Measurements from ENCODE around the gene CLDN20. TPM values are rescaled to one million over a fixed set of nuclear protein-coding genes. Genes with fewer than 3 reads are reported as not detected.
A peak's percentile ranks its signal among the peaks of the same experiment; 100 is the strongest.

The CLDN20 gene
- total and polyA plus RNA-seq, 2 donors (not counting 3 experiments of a cell fraction or from before 2014, with no cell fraction given) = not detected

GRCh38 chr6:155272353-155273232, 8.8 kb downstream of the CLDN20 start:
- H3K27ac ChIP-seq (ENCODE audit: insufficient read depth, low read depth, low read length) = peak overlapping the region; percentile 97
- H3K4me3 ChIP-seq (replicated peaks in 1 of 3; ENCODE audit: insufficient read depth in 1 of 3, low read depth in 1 of 3, low read length in 3 of 3) = no peak overlapping the region
- ChIA-PET POLR2A (no interaction called here), CTCF (interaction anchor here (0.8 to 1.7 kb wide), 3 partner anchors 26 to 345 kb away, joined by 3 read pairs; no protein-coding TSS in a partner anchor)
- H3K9me1 ChIP-seq (replicated peaks; ENCODE audit: control insufficient read depth, extremely low read depth, insufficient read depth, low read length) = no peaks in the 10 kb centered on the region
- H3K4me2 ChIP-seq (ENCODE audit: insufficient read depth, low read length) = peak overlapping the region; percentile 48
- H3K79me2 ChIP-seq (ENCODE audit: control insufficient read depth, insufficient read depth, low read length) = peaks cover 19% of the 10 kb centered on the region
- H3K4me1 ChIP-seq (ENCODE audit: control insufficient read depth, extremely low read depth, insufficient read depth, low read length) = peaks cover 36% of the 10 kb centered on the region
- DNase-seq (ENCODE audit: low read depth, low spot score) (no peak), FAIRE-seq (no peak)
- BruUV-seq (replicated peaks) = TSS peak; percentile 32
- dilution Hi-C loops (cut with MboI; ENCODE audit: extremely low pct_ligation_motif_present, low sequenced_read_pairs) = no loop called here
- H2AFZ ChIP-seq (ENCODE audit: low read depth, low read length) = no peak overlapping the region
- no peaks in the 10 kb centered on the region for H3K9me3 ChIP-seq (replicated peaks; ENCODE audit: control insufficient read depth, insufficient read depth, low read length)
- TF ChIP-seq MYC (IDR thresholded peaks at IDR 0.05; ENCODE audit: low read depth, low read length) (no peak), POLR2A (IDR thresholded peaks at IDR 0.05; ENCODE audit: low read depth, low read length) (no peak)
- intact Hi-C loops (cut with micrococcal nuclease) = loop anchor here (1.0 kb wide), 2 partner anchors 42 to 83 kb away; partner anchors contain the start of gene TFB1M
- no peaks in the 10 kb centered on the region for H4K20me1 ChIP-seq (replicated peaks; ENCODE audit: control insufficient read depth, extremely low read depth, insufficient read depth, low read length)
- no peaks in the 10 kb centered on the region for H3K27me3 ChIP-seq (ENCODE audit: control insufficient read depth in 2 of 2, insufficient read depth in 2 of 2, low read length in 2 of 2)
- peak overlapping the region; percentile 71 for H3K9ac ChIP-seq (replicated peaks; ENCODE audit: extremely low read depth, insufficient read depth, low read length)
- peaks cover 0 to 6% of the 10 kb centered on the region in 2 experiments for H3K36me3 ChIP-seq (ENCODE audit: control insufficient read depth in 2 of 2, extremely low read depth in 1 of 2, insufficient read depth in 2 of 2, low read length in 2 of 2)

- peak overlapping the region; percentile 81 for H3K9ac ChIP-seq (replicated peaks; ENCODE audit: extremely low read depth, insufficient read depth, low read length)
- intact Hi-C loops (cut with micrococcal nuclease) = loop anchor here (1.0 kb wide), 2 partner anchors 41 to 84 kb away; partner anchors contain the start of gene TFB1M
- peak; percentile 38 for FAIRE-seq
These were observed 9.6 kb downstream of the CLDN20 start for GRCh38 chr6:155273431-155273830.

More at GRCh38 chr6:155273431-155273830, 9.6 kb downstream of the CLDN20 start:
- Histone ChIP-seq H3K9me1 (replicated peaks; ENCODE audit: control insufficient read depth, extremely low read depth, insufficient read depth, low read length) (no peaks in the 10 kb centered on the region), H4K20me1 (replicated peaks; ENCODE audit: control insufficient read depth, extremely low read depth, insufficient read depth, low read length) (no peaks in the 10 kb centered on the region), H3K4me2 (ENCODE audit: insufficient read depth, low read length) (peak overlapping the region; percentile 48), H3K9me3 (replicated peaks; ENCODE audit: control insufficient read depth, insufficient read depth, low read length) (no peaks in the 10 kb centered on the region), H3K36me3 (ENCODE audit: control insufficient read depth in 2 of 2, extremely low read depth in 1 of 2, insufficient read depth in 2 of 2, low read length in 2 of 2) (peaks cover 0 to 6% of the 10 kb centered on the region in 2 experiments), H3K79me2 (ENCODE audit: control insufficient read depth, insufficient read depth, low read length) (peaks cover 20% of the 10 kb centered on the region), H3K27ac (ENCODE audit: insufficient read depth, low read depth, low read length) (peak overlapping the region; percentile 97), H3K4me3 (replicated peaks in 1 of 3; ENCODE audit: insufficient read depth in 1 of 3, low read depth in 1 of 3, low read length in 3 of 3) (no peak overlapping the region), H3K4me1 (ENCODE audit: control insufficient read depth, extremely low read depth, insufficient read depth, low read length) (peaks cover 41% of the 10 kb centered on the region), H2AFZ (ENCODE audit: low read depth, low read length) (no peak overlapping the region), H3K27me3 (ENCODE audit: control insufficient read depth in 2 of 2, insufficient read depth in 2 of 2, low read length in 2 of 2) (no peaks in the 10 kb centered on the region)
- CTCF ChIA-PET = interaction anchor here (0.8 to 1.2 kb wide), 3 partner anchors 44 to 405 kb away, joined by 3 to 4 read pairs (median 3); no protein-coding TSS in a partner anchor
- no TSS peak for BruUV-seq (replicated peaks)
- POLR2A ChIA-PET = no interaction called here
- no peak for TF ChIP-seq POLR2A (IDR thresholded peaks at IDR 0.05; ENCODE audit: low read depth, low read length)
- TF ChIP-seq EZH2 (IDR thresholded peaks at IDR 0.05; ENCODE audit: borderline replicate concordance, low read depth, low read length, severe bottlenecking) = no peak
- no peak for TF ChIP-seq MYC (IDR thresholded peaks at IDR 0.05; ENCODE audit: low read depth, low read length)
- peak; percentile 76 for TF ChIP-seq GATA2 (IDR thresholded peaks at IDR 0.05; ENCODE audit: insufficient read depth, insufficient read length, low read depth, low read length)
- TF ChIP-seq CTCF (IDR thresholded peaks at IDR 0.05; ENCODE audit: extremely low read depth in 1 of 2, insufficient read depth in 1 of 2, low read depth in 1 of 2, low read length in 2 of 2) = no peak
- peak; percentile 54 for TF ChIP-seq FOS (IDR thresholded peaks at IDR 0.05; ENCODE audit: borderline replicate concordance, insufficient read depth, low read length)
- TF ChIP-seq POLR2AphosphoS5 (IDR thresholded peaks at IDR 0.05; ENCODE audit: insufficient read depth, low read depth, low read length) = peak; percentile 56
- TF ChIP-seq JUN (IDR thresholded peaks at IDR 0.05; ENCODE audit: borderline replicate concordance, insufficient read depth, insufficient read length, low read depth) = peak; percentile 64
- peak; percentile 88 for DNase-seq (ENCODE audit: low read depth, low spot score)
- dilution Hi-C loops (cut with MboI; ENCODE audit: extremely low pct_ligation_motif_present, low sequenced_read_pairs) = no loop called here

All from endothelial cell of umbilical vein (primary cell).